Panc1 (cell line): ENCODE measurements around the gene FAM117A. TPM values are rescaled to one million over a fixed set of nuclear protein-coding genes. Genes with fewer than 3 reads are reported as not detected.

Source experiments
- ATAC-seq: fragments of 200-7000 bp; cut with Tn5 transposase; 2 replicates; pipeline ENCODE4 v1.9.1; 2020; ENCODE audit warnings: mild to moderate bottlenecking, moderate library complexity
- BruUV-seq: library from RNA; stranded (reverse); fragments of 400-500 nt; replicated peaks from 2 replicates; lab custom pipeline; 2021; lab: Mats Ljungman, UMichigan
- CTCF ChIA-PET: fragments of 300-600 bp; sonication (Branson Sonifier 250); formaldehyde crosslinking; loops from one replicate; lab custom pipeline; 2022; ENCODE audit warnings: antibody characterized with exemption; lab: Charles Lee
- POLR2A ChIA-PET: fragments of 300-600 bp; sonication (Branson Sonifier 250); formaldehyde crosslinking; loops from one replicate; lab custom pipeline; 2022; ENCODE audit warnings: antibody characterized with exemption; lab: Charles Lee
- DNase-seq: peaks from one replicate; pipeline ENCODE4 v3.0.0-alpha.2; 2010; ENCODE audit warnings: low read depth, low spot score
- H3K27ac ChIP-seq: 2 replicates; pipeline ENCODE4 v1.5.1; 2011; ENCODE audit warnings: mild to moderate bottlenecking, low read length, inconsistent platforms
- H3K27me3 ChIP-seq: fragments of 200-500 bp; sonication (Bioruptor generic); 2 replicates; pipeline ENCODE4 v1.6.0; 2014; ENCODE audit warnings: low read length, inconsistent platforms; ENCODE audit not compliant: control insufficient read depth, insufficient read depth
- H3K36me3 ChIP-seq: fragments of 200-500 bp; sonication (Bioruptor generic); 2 replicates; pipeline ENCODE4 v1.5.1; 2014; ENCODE audit warnings: inconsistent platforms, mild to moderate bottlenecking, low read length, moderate library complexity; ENCODE audit not compliant: control insufficient read depth, insufficient read depth
- H3K4me1 ChIP-seq: 2 replicates; pipeline ENCODE4 v1.5.1; 2011; ENCODE audit warnings: inconsistent platforms, mild to moderate bottlenecking, low read length, moderate library complexity; ENCODE audit not compliant: control insufficient read depth, insufficient read depth
- H3K4me3 ChIP-seq, 2 experiments: 2 replicates each; pipeline ENCODE4 v1.5.1; 2011 to 2012; ENCODE audit warnings: low read depth in 2 of 2, low read length in 2 of 2, mild to moderate bottlenecking in 2 of 2, inconsistent platforms in 1 of 2, moderate library complexity in 1 of 2
- H3K9me3 ChIP-seq: fragments of 200-500 bp; sonication (Bioruptor generic); 2 replicates; pipeline ENCODE4 v1.5.1; 2014; ENCODE audit warnings: low read depth, mild to moderate bottlenecking, inconsistent platforms, low read length, moderate library complexity; ENCODE audit not compliant: control insufficient read depth, insufficient read depth
- POLR2AphosphoS5 ChIP-seq: IDR thresholded peaks from 2 replicates; pipeline ENCODE4 v1.6.1; 2012; ENCODE audit warnings: mild to moderate bottlenecking, low read depth, low read length, moderate library complexity
- REST ChIP-seq, 2 experiments: IDR thresholded peaks; 2 replicates each; pipeline ENCODE4 v1.6.1; 2011 to 2012; ENCODE audit warnings: low read depth in 2 of 2, control low read depth in 1 of 2, low read length in 1 of 2, mild to moderate bottlenecking in 1 of 2, moderate library complexity in 1 of 2; ENCODE audit not compliant: insufficient read depth in 1 of 2
- SIN3A ChIP-seq: IDR thresholded peaks from 2 replicates; pipeline ENCODE4 v1.6.1; 2012; ENCODE audit warnings: low read depth, mild to moderate bottlenecking, low read length, moderate library complexity, borderline replicate concordance; ENCODE audit not compliant: insufficient read depth
- TCF7L2 ChIP-seq: IDR thresholded peaks from 2 replicates; pipeline ENCODE4 v1.6.1; 2011; ENCODE audit warnings: mild to moderate bottlenecking, low read depth, low read length, inconsistent platforms
- in situ Hi-C: cut with HindIII; loops from 2 replicates; pipeline ENCODE4 v1.10.0; 2016; ENCODE audit warnings: low sequenced_read_pairs, low pct_unique_long_range_greater_than_20kb
- intact Hi-C: fragments of 100-400 bp; cut with micrococcal nuclease; formaldehyde crosslinking; loops from one replicate; pipeline ENCODE4 v1.10.0; 2022; ENCODE audit not compliant: unreplicated experiment
- total RNA-seq: library from RNA; stranded (reverse); gene quantifications from one replicate; pipeline ENCODE4 v1.2.1, GENCODE V29; 2021; ENCODE audit not compliant: unreplicated experiment
- TF ChIP-seq, protein P1 (sequence below): fragments of 450-650 bp; IDR thresholded peaks from 2 replicates; pipeline ENCODE4 v1.5.1; 2017; ENCODE audit warnings: mild to moderate bottlenecking

The FAM117A gene
- total RNA-seq, 1 experiment from 2014 or later, result 8.0 TPM

GRCh38 chr17:49664706-49665211 is 99.2 kb downstream of the FAM117A start:
- Histone ChIP-seq H3K9me3 (no peaks in the 10 kb centered on the region), H3K4me1 (no peaks in the 10 kb centered on the region), H3K36me3 (no peaks in the 10 kb centered on the region), H3K27me3 (no peaks in the 10 kb centered on the region), H3K4me3 (no peak overlapping the region), H3K27ac (no peak overlapping the region)
- ChIA-PET CTCF (interaction anchor here (0.6 kb wide), 1 partner anchor 101 kb away, joined by 4 read pairs; no protein-coding TSS in a partner anchor), POLR2A (no interaction called here)
- BruUV-seq, result no TSS peak
- intact Hi-C loops (no loop called here), in situ Hi-C loops (no loop called here)
- TF ChIP-seq TCF7L2 (no peak), POLR2AphosphoS5 (no peak), REST (IDR thresholded peaks at IDR 0.05; ENCODE audit: insufficient read depth in 1 of 2, low read depth in 2 of 2, low read length in 1 of 2) (no peak), SIN3A (no peak)
- TF ChIP-seq, protein P1, sequence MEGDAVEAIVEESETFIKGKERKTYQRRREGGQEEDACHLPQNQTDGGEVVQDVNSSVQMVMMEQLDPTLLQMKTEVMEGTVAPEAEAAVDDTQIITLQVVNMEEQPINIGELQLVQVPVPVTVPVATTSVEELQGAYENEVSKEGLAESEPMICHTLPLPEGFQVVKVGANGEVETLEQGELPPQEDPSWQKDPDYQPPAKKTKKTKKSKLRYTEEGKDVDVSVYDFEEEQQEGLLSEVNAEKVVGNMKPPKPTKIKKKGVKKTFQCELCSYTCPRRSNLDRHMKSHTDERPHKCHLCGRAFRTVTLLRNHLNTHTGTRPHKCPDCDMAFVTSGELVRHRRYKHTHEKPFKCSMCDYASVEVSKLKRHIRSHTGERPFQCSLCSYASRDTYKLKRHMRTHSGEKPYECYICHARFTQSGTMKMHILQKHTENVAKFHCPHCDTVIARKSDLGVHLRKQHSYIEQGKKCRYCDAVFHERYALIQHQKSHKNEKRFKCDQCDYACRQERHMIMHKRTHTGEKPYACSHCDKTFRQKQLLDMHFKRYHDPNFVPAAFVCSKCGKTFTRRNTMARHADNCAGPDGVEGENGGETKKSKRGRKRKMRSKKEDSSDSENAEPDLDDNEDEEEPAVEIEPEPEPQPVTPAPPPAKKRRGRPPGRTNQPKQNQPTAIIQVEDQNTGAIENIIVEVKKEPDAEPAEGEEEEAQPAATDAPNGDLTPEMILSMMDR, result no peak
- ATAC-seq, result no peak
- no peak for DNase-seq

Other genes with a start within 250 kb of the FAM117A start
- 0.57 TPM for gene NXPH3, start 188.3 kb downstream of the FAM117A start, total RNA-seq
- 58.0 TPM for gene SPOP, start 86.0 kb downstream of the FAM117A start, total RNA-seq
- gene SLC35B1, start 56.2 kb downstream of the FAM117A start, total RNA-seq, result 84.6 TPM
- 69.0 TPM for gene KAT7, start 24.6 kb upstream of the FAM117A start, total RNA-seq
- not detected for gene TAC4, start 83.9 kb upstream of the FAM117A start, total RNA-seq
- gene DLX4, start 205.1 kb upstream of the FAM117A start, total RNA-seq, result 11.2 TPM
- 2.9 TPM for gene DLX3, start 231.1 kb upstream of the FAM117A start, total RNA-seq